Germinal center (tissue), 1 donor: ENCODE data around the gene FEM1C.
A peak's percentile ranks its signal among the peaks of the same experiment; 100 is the strongest.

Experiments
- DNase-seq: peaks from one replicate; pipeline ENCODE4 v3.0.0; 2012; ENCODE audit warnings: mixed read lengths, low spot score

FEM1C gene

GRCh38 chr5:115544436-115545350, at the start of gene FEM1C:
FEM1C (minus strand) TSS chr5:115544775; CDS start chr5:115543493, 1,282 bp downstream.
- DNase-seq: peak; percentile 96

GRCh38 chr5:115589043-115589442, 44.5 kb upstream of the FEM1C start:
- no peak for DNase-seq

- DNase-seq: no peak
Observed at GRCh38 chr5:115588640-115589039, 44.1 kb upstream of the FEM1C start.

GRCh38 chr5:115586525-115587146, 42.1 kb upstream of the FEM1C start:
- no peak for DNase-seq

- DNase-seq: no peak
Observed at GRCh38 chr5:115585265-115585664, 40.7 kb upstream of the FEM1C start.

GRCh38 chr5:115584501-115584900, 39.9 kb upstream of the FEM1C start:
- no peak for DNase-seq

- DNase-seq: no peak
Observed at GRCh38 chr5:115583474-115583873, 38.9 kb upstream of the FEM1C start.

GRCh38 chr5:115580941-115581340, 36.4 kb upstream of the FEM1C start:
- DNase-seq: no peak

- DNase-seq: peak; percentile 40
Observed at GRCh38 chr5:115579747-115580173, 35.2 kb upstream of the FEM1C start.

GRCh38 chr5:115579216-115579615, 34.6 kb upstream of the FEM1C start:
- no peak for DNase-seq

GRCh38 chr5:115578657-115579056, 34.1 kb upstream of the FEM1C start:
- DNase-seq: peak; percentile 24

- DNase-seq: no peak
Observed at GRCh38 chr5:115577741-115578140, 33.2 kb upstream of the FEM1C start.

- no peak for DNase-seq
Observed at GRCh38 chr5:115577329-115577728, 32.8 kb upstream of the FEM1C start.

- DNase-seq: peak; percentile 37
Observed at GRCh38 chr5:115575167-115576070, 30.8 kb upstream of the FEM1C start.

GRCh38 chr5:115573133-115573532, 28.6 kb upstream of the FEM1C start:
- DNase-seq: no peak

GRCh38 chr5:115571441-115571878, 26.9 kb upstream of the FEM1C start:
- no peak for DNase-seq

GRCh38 chr5:115568668-115569067, 24.1 kb upstream of the FEM1C start:
- DNase-seq: no peak

GRCh38 chr5:115565233-115565632, 20.7 kb upstream of the FEM1C start:
- no peak for DNase-seq

- no peak for DNase-seq
Observed at GRCh38 chr5:115561176-115561575, 16.6 kb upstream of the FEM1C start.

GRCh38 chr5:115559524-115559923, 14.9 kb upstream of the FEM1C start:
- DNase-seq: no peak

- DNase-seq: no peak
Observed at GRCh38 chr5:115558388-115558956, 13.9 kb upstream of the FEM1C start.
